NT2/D1 (cell line): ENCODE measurements around the gene ADISSP.

ENCODE experiments used
- DNase-seq: peaks from one replicate; pipeline ENCODE4 v3.0.0-alpha.2; 2011; ENCODE audit warnings: low read depth, low spot score
- H3K27me3 ChIP-seq: 2 replicates; pipeline ENCODE4 v1.6.0; 2011; ENCODE audit warnings: mild to moderate bottlenecking; ENCODE audit not compliant: insufficient read length, insufficient read depth
- H3K36me3 ChIP-seq: 2 replicates; pipeline ENCODE4 v1.6.1; 2011; ENCODE audit warnings: mild to moderate bottlenecking, low read length, mixed read lengths; ENCODE audit not compliant: insufficient read depth, insufficient read length
- H3K4me1 ChIP-seq: 2 replicates; pipeline ENCODE4 v1.5.1; 2011; ENCODE audit not compliant: insufficient read depth, insufficient read length
- H3K4me3 ChIP-seq: 2 replicates; pipeline ENCODE4 v1.5.1; 2011; ENCODE audit warnings: low read depth; ENCODE audit not compliant: insufficient read length
- H3K9ac ChIP-seq: 2 replicates; pipeline ENCODE4 v1.6.0; 2011; ENCODE audit warnings: low read depth; ENCODE audit not compliant: insufficient read length
- H3K9me3 ChIP-seq: 2 replicates; pipeline ENCODE4 v1.5.1; 2011; ENCODE audit warnings: mild to moderate bottlenecking, low read length; ENCODE audit not compliant: insufficient read depth
- SUZ12 ChIP-seq: IDR thresholded peaks from 2 replicates; pipeline ENCODE4 v1.6.1; 2011; ENCODE audit not compliant: insufficient read length, insufficient read depth; ENCODE audit errors: extremely low read depth
- YY1 ChIP-seq: IDR thresholded peaks from 2 replicates; pipeline ENCODE4 v1.6.1; 2011; ENCODE audit not compliant: insufficient read length, insufficient read depth
- ZNF274 ChIP-seq: IDR thresholded peaks from 2 replicates; pipeline ENCODE4 v1.6.1; 2011; ENCODE audit warnings: mild to moderate bottlenecking, low read depth, low read length

The ADISSP gene

DNA sequence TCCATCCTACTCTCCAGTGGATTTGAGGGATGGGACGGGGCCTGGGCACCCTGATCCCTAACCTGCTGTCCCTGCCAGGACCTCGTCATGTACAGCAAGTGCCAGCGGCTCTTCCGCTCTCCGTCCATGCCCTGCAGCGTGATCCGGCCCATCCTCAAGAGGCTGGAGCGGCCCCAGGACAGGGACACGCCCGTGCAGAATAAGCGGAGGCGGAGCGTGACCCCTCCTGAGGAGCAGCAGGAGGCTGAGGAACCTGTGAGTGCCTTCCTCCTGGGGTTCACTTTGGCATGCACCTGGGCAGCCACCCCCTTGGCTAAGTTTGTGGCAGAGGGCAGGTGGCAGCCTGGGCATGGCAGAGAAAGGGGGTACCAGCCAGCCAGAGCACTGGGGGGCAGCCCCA is 34.3 kb upstream of the ADISSP start:
- Histone ChIP-seq H3K4me1 (peaks cover 25% of the 10 kb centered on the region), H3K36me3 (peaks cover 71% of the 10 kb centered on the region), H3K9me3 (no peaks in the 10 kb centered on the region), H3K27me3 (no peaks in the 10 kb centered on the region), H3K4me3 (no peak overlapping the region), H3K9ac (no peak overlapping the region)
- no peak for TF ChIP-seq YY1
- TF ChIP-seq ZNF274 = no peak
- no peak for TF ChIP-seq SUZ12
- DNase-seq = no peak

DNA sequence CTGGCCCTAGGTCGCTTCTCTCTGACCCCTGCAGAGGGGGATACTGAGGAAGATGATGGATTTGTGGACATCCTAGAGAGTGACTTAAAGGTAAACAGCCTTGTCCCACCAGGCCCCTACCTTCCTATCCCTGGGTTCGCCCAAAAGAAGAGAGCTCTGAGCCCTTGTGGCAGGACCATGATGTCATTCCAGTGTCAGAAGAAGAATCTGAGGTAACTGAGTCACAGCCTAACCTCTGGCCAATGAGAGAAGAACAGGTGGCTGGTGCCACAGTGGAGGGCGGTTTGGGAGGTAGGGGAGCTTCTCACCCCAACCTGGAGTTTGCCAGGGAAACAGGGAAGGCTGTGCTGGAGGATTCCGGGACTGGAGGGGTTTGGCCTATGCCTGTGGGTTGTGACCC is 33.7 kb upstream of the ADISSP start:
- DNase-seq = no peak
- peaks cover 71% of the 10 kb centered on the region for H3K36me3 ChIP-seq
- H3K27me3 ChIP-seq = no peaks in the 10 kb centered on the region
- H3K9ac ChIP-seq = no peak overlapping the region
- peaks cover 20% of the 10 kb centered on the region for H3K4me1 ChIP-seq
- H3K9me3 ChIP-seq = no peaks in the 10 kb centered on the region
- TF ChIP-seq YY1 (no peak), ZNF274 (no peak), SUZ12 (no peak)
- H3K4me3 ChIP-seq = no peak overlapping the region

DNA sequence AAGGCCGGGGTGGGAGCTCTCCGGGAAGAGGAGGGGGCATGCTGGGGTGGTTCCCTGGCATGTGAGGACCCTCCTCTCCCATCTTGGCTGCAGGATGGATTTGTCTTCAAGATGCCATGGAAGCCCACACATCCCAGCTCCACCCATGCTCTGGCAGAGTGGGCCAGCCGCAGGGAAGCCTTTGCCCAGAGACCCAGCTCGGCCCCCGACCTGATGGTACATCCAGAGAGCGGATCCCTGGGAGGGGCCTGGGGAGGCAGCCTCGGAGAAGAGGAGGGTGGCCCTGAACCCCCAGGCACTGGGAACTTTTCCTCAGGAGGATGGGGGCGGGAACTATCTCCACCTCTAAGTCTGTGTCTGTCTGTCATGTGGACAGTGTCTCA is 33.3 kb upstream of the ADISSP start:
- Histone ChIP-seq H3K27me3 (no peaks in the 10 kb centered on the region), H3K36me3 (peaks cover 66% of the 10 kb centered on the region), H3K4me1 (peaks cover 17% of the 10 kb centered on the region), H3K4me3 (no peak overlapping the region), H3K9me3 (no peaks in the 10 kb centered on the region), H3K9ac (peak overlapping the region; percentile 44)
- TF ChIP-seq SUZ12 (no peak), ZNF274 (no peak), YY1 (no peak)
- DNase-seq = no peak

DNA sequence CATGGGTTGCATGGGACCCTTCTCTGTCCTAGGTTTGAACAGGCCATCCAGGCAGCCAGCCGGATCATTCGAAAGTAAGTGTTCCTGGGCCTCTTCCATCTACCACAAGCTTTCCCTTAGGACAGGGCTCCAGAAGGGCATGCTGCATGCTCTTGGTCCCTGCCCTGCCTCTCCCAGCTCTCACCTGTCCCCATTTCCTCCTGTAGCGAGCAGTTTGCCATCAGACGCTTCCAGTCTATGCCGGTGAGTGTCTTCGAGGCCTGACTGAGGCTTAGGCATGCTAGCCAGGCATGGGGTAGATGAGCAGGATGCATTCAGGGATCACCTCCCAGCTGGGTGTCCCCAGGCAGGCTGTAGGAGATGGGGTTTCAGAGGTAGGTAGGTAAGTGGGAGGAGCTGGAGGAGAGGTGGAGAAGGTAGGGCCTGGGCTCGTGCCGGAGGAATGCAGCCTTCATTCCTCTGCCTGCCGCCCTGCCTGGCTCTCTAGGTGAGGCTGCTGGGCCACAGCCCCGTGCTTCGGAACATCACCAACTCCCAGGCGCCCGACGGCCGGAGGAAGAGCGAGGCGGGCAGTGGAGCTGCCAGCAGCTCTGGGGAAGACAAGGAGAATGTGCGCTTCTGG is 32.8 kb upstream of the ADISSP start:
- peaks cover 61% of the 10 kb centered on the region for H3K36me3 ChIP-seq
- peak overlapping the region; percentile 44 for H3K9ac ChIP-seq
- no peaks in the 10 kb centered on the region for H3K9me3 ChIP-seq
- no peak overlapping the region for H3K4me3 ChIP-seq
- H3K27me3 ChIP-seq = no peaks in the 10 kb centered on the region
- peaks cover 17% of the 10 kb centered on the region for H3K4me1 ChIP-seq
- no peak for DNase-seq
- no peak for TF ChIP-seq ZNF274
- TF ChIP-seq YY1 = no peak
- no peak for TF ChIP-seq SUZ12

DNA sequence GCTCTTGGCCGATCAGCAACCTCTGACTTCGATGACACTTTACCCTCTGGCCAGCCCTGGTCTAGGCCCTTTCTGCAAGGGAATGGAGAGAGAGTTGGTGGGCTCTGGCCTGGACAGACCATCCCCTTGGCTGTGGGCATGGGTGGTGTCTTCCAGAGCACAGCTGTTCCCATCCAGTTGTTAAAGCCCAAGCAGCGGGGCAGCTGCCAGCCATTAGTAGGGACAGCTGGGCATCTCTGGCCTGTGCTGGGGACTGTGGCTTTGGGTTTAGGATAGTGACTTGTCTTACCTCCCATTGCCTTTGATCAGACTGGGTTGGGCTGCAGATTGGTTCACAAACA is 31.3 kb upstream of the ADISSP start:
- H3K4me1 ChIP-seq = peaks cover 17% of the 10 kb centered on the region
- DNase-seq = no peak
- peaks cover 50% of the 10 kb centered on the region for H3K36me3 ChIP-seq
- TF ChIP-seq SUZ12 (no peak), ZNF274 (no peak)
- H3K27me3 ChIP-seq = no peaks in the 10 kb centered on the region
- H3K9ac ChIP-seq = no peak overlapping the region
- no peak overlapping the region for H3K4me3 ChIP-seq
- no peaks in the 10 kb centered on the region for H3K9me3 ChIP-seq

DNA sequence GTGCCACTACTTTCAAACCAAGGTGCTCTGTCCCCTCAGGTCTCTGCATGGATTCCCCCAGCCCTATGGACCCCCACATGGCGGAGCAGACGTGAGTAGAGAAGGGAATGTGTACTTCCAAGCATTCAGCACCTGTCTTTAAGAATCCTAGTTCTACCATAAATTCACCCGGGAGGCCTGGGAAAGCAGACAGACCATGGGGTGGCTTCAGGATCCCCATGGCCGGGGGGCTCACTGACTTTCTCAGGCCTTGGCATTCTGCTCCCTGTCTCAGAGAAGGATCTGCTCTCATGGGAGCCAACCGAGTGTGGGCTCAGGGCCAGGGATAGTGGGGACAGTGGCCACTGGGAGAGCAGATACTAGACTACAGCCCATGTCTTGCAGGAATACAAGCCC is 30.8 kb upstream of the ADISSP start:
- H3K27me3 ChIP-seq = no peaks in the 10 kb centered on the region
- no peaks in the 10 kb centered on the region for H3K9me3 ChIP-seq
- no peak overlapping the region for H3K4me3 ChIP-seq
- peaks cover 45% of the 10 kb centered on the region for H3K36me3 ChIP-seq
- H3K4me1 ChIP-seq = peaks cover 17% of the 10 kb centered on the region
- DNase-seq = no peak
- H3K9ac ChIP-seq = no peak overlapping the region
- TF ChIP-seq ZNF274 (no peak), YY1 (no peak), SUZ12 (no peak)

DNA sequence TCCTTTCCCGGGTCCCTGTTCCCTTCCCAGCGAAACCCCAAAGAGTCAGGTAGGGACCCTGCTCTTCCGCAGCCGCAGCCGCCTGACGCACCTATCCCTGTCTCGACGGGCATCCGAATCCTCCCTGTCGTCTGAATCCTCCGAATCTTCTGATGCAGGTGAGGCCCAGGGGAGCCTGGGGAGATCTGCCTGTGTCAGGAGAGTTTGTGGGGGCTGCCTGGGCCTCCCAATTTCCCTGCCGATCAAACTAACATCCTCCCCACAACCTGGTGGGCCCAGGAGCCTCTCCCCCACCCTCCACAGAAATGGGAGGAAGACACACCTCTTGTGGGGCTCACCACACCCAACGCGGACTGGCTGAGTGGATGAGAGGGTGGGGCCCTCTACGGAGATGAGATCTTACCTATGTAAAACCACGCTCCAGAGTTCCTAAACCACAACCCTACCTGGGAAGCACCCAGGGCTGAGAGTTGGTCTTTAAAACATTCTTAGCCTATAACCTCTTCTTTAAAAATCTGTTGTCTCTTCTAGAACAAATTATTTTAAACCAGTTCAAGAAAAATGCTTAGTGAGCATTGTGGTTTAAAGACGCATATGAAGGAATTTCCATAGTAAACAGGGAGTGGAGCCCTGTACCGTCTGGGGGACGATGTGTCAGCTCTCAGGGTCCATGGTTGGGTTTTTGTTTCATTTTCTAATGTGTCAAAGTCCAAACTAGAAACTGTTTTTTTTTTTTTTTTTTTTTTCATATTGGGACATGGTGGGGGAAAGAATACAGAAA is 30.2 kb upstream of the ADISSP start:
- no peaks in the 10 kb centered on the region for H3K27me3 ChIP-seq
- peaks cover 17% of the 10 kb centered on the region for H3K4me1 ChIP-seq
- no peak for DNase-seq
- peak overlapping the region; percentile 78 for H3K4me3 ChIP-seq
- TF ChIP-seq SUZ12 (no peak), ZNF274 (no peak), YY1 (no peak)
- H3K9me3 ChIP-seq = no peaks in the 10 kb centered on the region
- peak overlapping the region; percentile 93 for H3K9ac ChIP-seq
- H3K36me3 ChIP-seq = peaks cover 39% of the 10 kb centered on the region
